GM18507 (cell line): ENCODE results near the gene NUP210.
"Not testable (repeated sequence)": the region's sequence is repeated elsewhere in the genome, so short reads cannot be mapped to it uniquely, and the experiment has no call there.

Experiments used
- DNase-seq: peaks from one replicate; pipeline ENCODE4 v3.0.0; 2011; ENCODE audit warnings: low read depth; ENCODE audit not compliant: insufficient read length; ENCODE audit errors: extremely low spot score
- FAIRE-seq: peaks from 2 replicates; lab custom pipeline; 2011; peaks lifted over from hg19 to GRCh38; lab: Jason Lieb, UNC

NUP210 gene

GRCh38 chr3:13380971-13381370, 39.2 kb downstream of the NUP210 start:
- FAIRE-seq (no peak), DNase-seq (no peak)

GRCh38 chr3:13379201-13379830, 40.8 kb downstream of the NUP210 start:
- no peak for DNase-seq
- FAIRE-seq = no peak

- DNase-seq = peak; percentile 15
- peak; percentile 48 for FAIRE-seq
Measured at GRCh38 chr3:13378155-13378554, 42.0 kb downstream of the NUP210 start.

GRCh38 chr3:13377741-13378140, 42.4 kb downstream of the NUP210 start:
- FAIRE-seq, DNase-seq: not testable (repeated sequence)

GRCh38 chr3:13377021-13377420, 43.1 kb downstream of the NUP210 start:
- no peak for FAIRE-seq
- no peak for DNase-seq

GRCh38 chr3:13376091-13376490, 44.0 kb downstream of the NUP210 start:
- no peak for FAIRE-seq
- no peak for DNase-seq

- DNase-seq (no peak), FAIRE-seq (no peak)
Measured at GRCh38 chr3:13375464-13375863, 44.7 kb downstream of the NUP210 start.

GRCh38 chr3:13373975-13374586, 46.0 kb downstream of the NUP210 start:
- FAIRE-seq = no peak
- no peak for DNase-seq

- no peak for DNase-seq
- no peak for FAIRE-seq
Measured at GRCh38 chr3:13372656-13373055, 47.5 kb downstream of the NUP210 start.

- FAIRE-seq = no peak
- no peak for DNase-seq
Measured at GRCh38 chr3:13372126-13372525, 48.0 kb downstream of the NUP210 start.

GRCh38 chr3:13371100-13372075, 48.7 kb downstream of the NUP210 start:
- no peak for DNase-seq
- no peak for FAIRE-seq

- DNase-seq (no peak), FAIRE-seq (no peak)
Measured at GRCh38 chr3:13370609-13371008, 49.5 kb downstream of the NUP210 start.

- DNase-seq (no peak), FAIRE-seq (no peak)
Measured at GRCh38 chr3:13370055-13370454, 50.1 kb downstream of the NUP210 start.

- DNase-seq = no peak
- no peak for FAIRE-seq
Measured at GRCh38 chr3:13368834-13369233, 51.3 kb downstream of the NUP210 start.

- DNase-seq = no peak
- FAIRE-seq = no peak
Measured at GRCh38 chr3:13367728-13368127, 52.4 kb downstream of the NUP210 start.

GRCh38 chr3:13365390-13366379, 54.4 kb downstream of the NUP210 start:
- FAIRE-seq (no peak), DNase-seq (no peak)

- DNase-seq (no peak), FAIRE-seq (no peak)
Measured at GRCh38 chr3:13364602-13365271, 55.4 kb downstream of the NUP210 start.

GRCh38 chr3:13362551-13362950, 57.6 kb downstream of the NUP210 start:
- FAIRE-seq = no peak
- no peak for DNase-seq

- DNase-seq (no peak), FAIRE-seq (no peak)
Measured at GRCh38 chr3:13359916-13360315, 60.2 kb downstream of the NUP210 start.
